Measurements from ENCODE around the gene FNIP2. TPM values are rescaled to one million over a fixed set of nuclear protein-coding genes. Genes with fewer than 3 reads are reported as not detected.

FNIP2 gene
- total RNA-seq, 1 donor from 2014 or later: 25.3 TPM

- H3K4me3 ChIP-seq: no peak overlapping the region
- TF ChIP-seq POLR2AphosphoS5 (IDR thresholded peaks at IDR 0.05; ENCODE audit: insufficient read depth in 1 of 2, low read depth in 1 of 2) (no peak), POLR2A (IDR thresholded peaks at IDR 0.05) (no peak), CTCF (IDR thresholded peaks at IDR 0.05) (no peak)
- peaks cover 0 to 20% of the 10 kb centered on the region in 2 donors for H3K36me3 ChIP-seq
- no peak for DNase-seq (ENCODE audit: extremely low spot score in 2 of 2)
- no peaks in the 10 kb centered on the region for H3K4me1 ChIP-seq
- H3K27me3 ChIP-seq: no peaks in the 10 kb centered on the region
- no peaks in the 10 kb centered on the region for H3K9me3 ChIP-seq
- intact Hi-C loops (cut with DNase I): loop anchor here (10.0 kb wide), 2 partner anchors 316 to 346 kb away; no protein-coding TSS in a partner anchor
- no peak overlapping the region for H3K27ac ChIP-seq
Observed at GRCh38 chr4:158858410-158859199, 89.8 kb downstream of the FNIP2 start.

GRCh38 chr4:158859661-158860060 lies 90.8 kb downstream of the FNIP2 start:
- Histone ChIP-seq H3K27me3 (no peaks in the 10 kb centered on the region), H3K4me3 (no peak overlapping the region), H3K27ac (no peak overlapping the region), H3K36me3 (peaks cover 0 to 20% of the 10 kb centered on the region in 2 donors), H3K4me1 (no peaks in the 10 kb centered on the region), H3K9me3 (no peaks in the 10 kb centered on the region)
- no peak for TF ChIP-seq POLR2AphosphoS5 (IDR thresholded peaks at IDR 0.05; ENCODE audit: insufficient read depth in 1 of 2, low read depth in 1 of 2)
- no peak for TF ChIP-seq CTCF (IDR thresholded peaks at IDR 0.05)
- no peak for TF ChIP-seq POLR2A (IDR thresholded peaks at IDR 0.05)
- intact Hi-C loops (cut with DNase I): loop anchor here (10.0 kb wide), 2 partner anchors 315 to 345 kb away; no protein-coding TSS in a partner anchor
- DNase-seq (ENCODE audit: extremely low spot score in 2 of 2): no peak

GRCh38 chr4:158860856-158861255 lies 92.0 kb downstream of the FNIP2 start:
- Histone ChIP-seq H3K27ac (no peak overlapping the region), H3K4me3 (no peak overlapping the region), H3K27me3 (no peaks in the 10 kb centered on the region), H3K9me3 (no peaks in the 10 kb centered on the region), H3K36me3 (peaks cover 0 to 20% of the 10 kb centered on the region in 2 donors), H3K4me1 (no peaks in the 10 kb centered on the region)
- TF ChIP-seq CTCF (IDR thresholded peaks at IDR 0.05) (no peak), POLR2AphosphoS5 (IDR thresholded peaks at IDR 0.05; ENCODE audit: insufficient read depth in 1 of 2, low read depth in 1 of 2) (no peak), POLR2A (IDR thresholded peaks at IDR 0.05) (no peak)
- no peak for DNase-seq (ENCODE audit: extremely low spot score in 2 of 2)
- intact Hi-C loops (cut with DNase I): no loop called here

- no peaks in the 10 kb centered on the region for H3K9me3 ChIP-seq
- H3K27me3 ChIP-seq: no peaks in the 10 kb centered on the region
- no peak overlapping the region for H3K4me3 ChIP-seq
- H3K4me1 ChIP-seq: no peaks in the 10 kb centered on the region
- no peak for DNase-seq (ENCODE audit: extremely low spot score in 2 of 2)
- intact Hi-C loops (cut with DNase I): no loop called here
- TF ChIP-seq CTCF (IDR thresholded peaks at IDR 0.05) (no peak), POLR2AphosphoS5 (IDR thresholded peaks at IDR 0.05; ENCODE audit: insufficient read depth in 1 of 2, low read depth in 1 of 2) (no peak), POLR2A (IDR thresholded peaks at IDR 0.05) (no peak)
- no peak overlapping the region for H3K27ac ChIP-seq
- peaks cover 0 to 20% of the 10 kb centered on the region in 2 donors for H3K36me3 ChIP-seq
Observed at GRCh38 chr4:158861281-158861680, 92.5 kb downstream of the FNIP2 start.

- H3K4me1 ChIP-seq: no peaks in the 10 kb centered on the region
- intact Hi-C loops (cut with DNase I): no loop called here
- DNase-seq (ENCODE audit: extremely low spot score in 2 of 2): no peak
- H3K9me3 ChIP-seq: no peaks in the 10 kb centered on the region
- no peak overlapping the region for H3K4me3 ChIP-seq
- H3K27ac ChIP-seq: no peak overlapping the region
- TF ChIP-seq POLR2A (IDR thresholded peaks at IDR 0.05): no peak
- no peak for TF ChIP-seq POLR2AphosphoS5 (IDR thresholded peaks at IDR 0.05; ENCODE audit: insufficient read depth in 1 of 2, low read depth in 1 of 2)
- TF ChIP-seq CTCF (IDR thresholded peaks at IDR 0.05): no peak
- no peaks in the 10 kb centered on the region for H3K27me3 ChIP-seq
- peaks cover 0 to 20% of the 10 kb centered on the region in 2 donors for H3K36me3 ChIP-seq
Observed at GRCh38 chr4:158861766-158862165, 92.9 kb downstream of the FNIP2 start.

All from vagina (tissue), 2 donors.